ENCODE data around the gene UPK1A. TPM values are rescaled to one million over a fixed set of nuclear protein-coding genes. Genes with fewer than 3 reads are reported as not detected.

Gene UPK1A
- total RNA-seq, 2 donors from 2014 or later: 0.37 to 0.46 TPM

DNA sequence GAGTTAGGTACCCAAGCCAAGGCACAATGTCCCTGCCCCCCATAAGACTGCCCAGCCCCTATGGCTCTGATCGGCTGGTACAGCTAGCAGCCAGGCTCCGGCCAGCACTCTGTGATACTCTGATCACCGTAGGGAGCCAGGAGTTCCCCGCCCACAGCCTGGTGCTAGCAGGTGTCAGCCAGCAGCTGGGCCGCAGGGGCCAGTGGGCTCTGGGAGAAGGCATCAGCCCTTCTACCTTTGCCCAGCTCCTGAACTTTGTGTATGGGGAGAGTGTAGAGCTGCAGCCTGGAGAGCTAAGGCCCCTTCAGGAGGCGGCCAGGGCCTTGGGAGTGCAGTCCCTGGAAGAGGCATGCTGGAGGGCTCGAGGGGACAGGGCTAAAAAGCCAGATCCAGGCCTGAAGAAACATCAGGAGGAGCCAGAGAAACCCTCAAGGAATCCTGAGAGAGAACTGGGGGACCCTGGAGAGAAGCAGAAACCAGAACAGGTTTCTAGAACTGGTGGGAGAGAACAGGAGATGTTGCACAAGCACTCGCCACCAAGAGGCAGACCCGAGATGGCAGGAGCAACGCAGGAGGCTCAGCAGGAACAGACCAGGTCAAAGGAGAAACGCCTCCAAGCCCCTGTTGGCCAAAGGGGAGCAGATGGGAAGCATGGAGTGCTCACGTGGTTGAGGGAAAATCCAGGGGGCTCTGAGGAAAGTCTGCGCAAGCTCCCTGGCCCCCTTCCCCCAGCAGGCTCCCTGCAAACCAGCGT lies 48.5 kb downstream of the UPK1A start:
- Histone ChIP-seq H3K4me1 (ENCODE audit: control insufficient read depth, insufficient read depth, low read length) (peaks cover 13% of the 10 kb centered on the region), H3K36me3 (ENCODE audit: control insufficient read depth, insufficient read depth, low read length) (no peaks in the 10 kb centered on the region), H3K9me3 (ENCODE audit: control insufficient read depth, low read length) (no peaks in the 10 kb centered on the region), H3K27ac (ENCODE audit: low read depth, low read length) (no peak overlapping the region), H3K4me3 (ENCODE audit: low read length) (no peak overlapping the region), H3K27me3 (ENCODE audit: control insufficient read depth, insufficient read depth, low read length, poor library complexity, severe bottlenecking) (no peaks in the 10 kb centered on the region), H3K9ac (ENCODE audit: extremely low read depth, low read length, poor library complexity, severe bottlenecking) (no peak overlapping the region)
- 58 to 68% methylated on average over 8 to 14 of the region's 14 CpGs for WGBS, 2 experiments (ENCODE audit: insufficient coverage in 1 of 2, insufficient read length in 1 of 2)
- Mint-ChIP-seq H3K36me3 (ENCODE audit: low read depth) (peaks cover 3% of the 10 kb centered on the region), H3K9me3 (no peaks in the 10 kb centered on the region), H3K4me3 (peak overlapping the region; percentile 74), H3K27me3 (ENCODE audit: insufficient read depth) (no peaks in the 10 kb centered on the region), H3K4me1 (peaks cover 18% of the 10 kb centered on the region), H3K27ac (no peak overlapping the region)
- peak; percentile 77 for DNase-seq
- peak; percentile 62 for TF ChIP-seq CTCF (conservative IDR thresholded peaks at IDR 0.05)

DNA sequence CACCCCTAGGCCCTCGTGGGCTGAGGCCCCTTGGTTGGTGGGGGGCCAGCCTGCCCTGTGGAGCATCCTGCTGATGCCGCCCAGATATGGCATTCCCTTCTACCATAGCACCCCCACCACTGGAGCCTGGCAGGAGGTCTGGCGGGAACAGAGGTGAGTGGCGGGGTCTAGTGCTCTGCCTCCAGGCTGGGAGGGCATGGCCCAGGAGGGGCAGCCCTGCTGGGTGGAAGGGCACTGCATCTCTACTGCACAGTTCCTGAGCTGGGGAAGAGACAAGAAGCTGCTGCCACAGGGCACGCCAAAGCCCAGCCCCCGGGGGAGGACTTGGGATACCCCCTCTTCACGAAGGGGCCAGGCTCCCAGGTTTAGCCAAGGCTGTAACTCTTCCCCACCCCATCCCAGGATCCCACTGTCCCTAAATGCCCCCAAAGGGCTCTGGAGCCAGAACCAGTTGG lies 49.1 kb downstream of the UPK1A start:
- peak overlapping the region; percentile 85 for H3K4me3 ChIP-seq (ENCODE audit: low read length)
- Mint-ChIP-seq H3K4me1 (peaks cover 18% of the 10 kb centered on the region), H3K27me3 (ENCODE audit: insufficient read depth) (no peaks in the 10 kb centered on the region), H3K36me3 (ENCODE audit: low read depth) (peaks cover 6% of the 10 kb centered on the region), H3K9me3 (no peaks in the 10 kb centered on the region), H3K4me3 (peak overlapping the region; percentile 74), H3K27ac (no peak overlapping the region)
- no peaks in the 10 kb centered on the region for H3K27me3 ChIP-seq (ENCODE audit: control insufficient read depth, insufficient read depth, low read length, poor library complexity, severe bottlenecking)
- no peaks in the 10 kb centered on the region for H3K9me3 ChIP-seq (ENCODE audit: control insufficient read depth, low read length)
- H3K36me3 ChIP-seq (ENCODE audit: control insufficient read depth, insufficient read depth, low read length): no peaks in the 10 kb centered on the region
- H3K4me1 ChIP-seq (ENCODE audit: control insufficient read depth, insufficient read depth, low read length): peaks cover 13% of the 10 kb centered on the region
- H3K9ac ChIP-seq (ENCODE audit: extremely low read depth, low read length, poor library complexity, severe bottlenecking): no peak overlapping the region
- DNase-seq: no peak
- no peak for TF ChIP-seq CTCF (conservative IDR thresholded peaks at IDR 0.05)
- WGBS, 2 experiments (ENCODE audit: insufficient coverage in 1 of 2, insufficient read length in 1 of 2): 85 to 91% methylated on average over 4 to 7 of the region's 7 CpGs
- H3K27ac ChIP-seq (ENCODE audit: low read depth, low read length): no peak overlapping the region

GRCh38 chr19:35715981-35716800 lies 49.9 kb downstream of the UPK1A start:
- Mint-ChIP-seq H3K4me1 (peaks cover 18% of the 10 kb centered on the region), H3K9me3 (no peaks in the 10 kb centered on the region), H3K4me3 (peak overlapping the region; percentile 74), H3K27me3 (ENCODE audit: insufficient read depth) (no peaks in the 10 kb centered on the region), H3K27ac (peak overlapping the region; percentile 96), H3K36me3 (ENCODE audit: low read depth) (peaks cover 8% of the 10 kb centered on the region)
- H3K27me3 ChIP-seq (ENCODE audit: control insufficient read depth, insufficient read depth, low read length, poor library complexity, severe bottlenecking): no peaks in the 10 kb centered on the region
- peaks cover 13% of the 10 kb centered on the region for H3K4me1 ChIP-seq (ENCODE audit: control insufficient read depth, insufficient read depth, low read length)
- WGBS, 2 experiments (ENCODE audit: insufficient coverage in 1 of 2, insufficient read length in 1 of 2): 8 to 12% methylated on average over 22 to 52 of the region's 52 CpGs
- no peak for TF ChIP-seq CTCF (conservative IDR thresholded peaks at IDR 0.05)
- DNase-seq: no peak
- H3K9ac ChIP-seq (ENCODE audit: extremely low read depth, low read length, poor library complexity, severe bottlenecking): peak overlapping the region; percentile 35
- peak overlapping the region; percentile 85 for H3K4me3 ChIP-seq (ENCODE audit: low read length)
- no peaks in the 10 kb centered on the region for H3K9me3 ChIP-seq (ENCODE audit: control insufficient read depth, low read length)
- H3K36me3 ChIP-seq (ENCODE audit: control insufficient read depth, insufficient read depth, low read length): peaks cover under 1% of the 10 kb centered on the region
- peak overlapping the region; percentile 47 for H3K27ac ChIP-seq (ENCODE audit: low read depth, low read length)

All from endodermal cell (in vitro differentiated cells).